Measurements from ENCODE around the gene RAD51AP1.

The RAD51AP1 gene

GRCh38 chr12:4589941-4590340 is 51.3 kb downstream of the RAD51AP1 start:
- no peak for DNase-seq (ENCODE audit: low read depth in 1 of 2, low spot score in 1 of 2)

- no peak for DNase-seq (ENCODE audit: low read depth in 1 of 2, low spot score in 1 of 2)
Observed at GRCh38 chr12:4591180-4591687, 52.5 kb downstream of the RAD51AP1 start.

GRCh38 chr12:4595881-4596280 is 57.2 kb downstream of the RAD51AP1 start:
- DNase-seq (ENCODE audit: low read depth in 1 of 2, low spot score in 1 of 2): no peak

DNA sequence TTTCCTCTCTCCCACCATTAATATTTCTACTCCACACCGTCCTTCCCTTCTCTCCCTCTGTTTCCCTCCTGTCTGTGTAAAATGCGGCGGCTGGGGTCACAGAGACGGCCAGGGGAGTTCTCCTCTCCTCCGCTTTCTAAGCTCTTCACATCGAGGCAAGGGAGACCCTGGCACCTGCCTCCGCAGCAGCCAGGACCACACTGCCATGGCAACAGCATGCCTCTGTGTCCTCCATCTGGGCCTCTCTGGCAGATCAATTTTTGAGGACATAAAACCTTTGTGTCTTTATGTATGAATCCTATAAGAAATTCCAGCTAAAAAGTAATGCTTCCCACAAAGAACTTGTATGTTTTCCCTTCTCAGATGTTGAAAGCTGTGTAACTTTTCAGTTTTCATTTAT is 64.7 kb downstream of the RAD51AP1 start:
- no peak for DNase-seq (ENCODE audit: low read depth in 1 of 2, low spot score in 1 of 2)

DNA sequence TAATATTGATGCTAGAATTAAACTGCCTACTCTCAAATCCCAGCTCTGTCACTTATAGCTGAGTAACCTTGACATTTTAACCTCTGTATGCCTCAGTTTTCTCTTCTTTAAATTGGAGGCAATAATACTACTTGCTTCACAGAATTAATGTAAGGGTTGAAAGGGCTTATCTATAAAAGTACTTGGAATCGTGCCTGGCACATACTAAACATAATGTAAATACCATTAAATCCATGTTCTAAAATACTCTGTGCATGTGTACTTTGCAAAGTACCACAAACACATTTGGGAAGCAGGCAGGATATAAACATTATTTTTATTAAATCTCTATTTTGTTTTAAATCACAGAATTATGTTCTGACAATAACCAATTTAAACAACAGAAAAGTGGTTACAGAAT is 65.3 kb downstream of the RAD51AP1 start:
- no peak for DNase-seq (ENCODE audit: low read depth in 1 of 2, low spot score in 1 of 2)

- peak; percentile 54 to 59 for DNase-seq (ENCODE audit: low read depth in 1 of 2, low spot score in 1 of 2)
Observed at GRCh38 chr12:4604684-4605193, 66.0 kb downstream of the RAD51AP1 start.

- no peak for DNase-seq (ENCODE audit: low read depth in 1 of 2, low spot score in 1 of 2)
Observed at GRCh38 chr12:4607056-4607455, 68.4 kb downstream of the RAD51AP1 start.

- DNase-seq (ENCODE audit: low read depth in 1 of 2, low spot score in 1 of 2): no peak
Observed at GRCh38 chr12:4609071-4609470, 70.4 kb downstream of the RAD51AP1 start.

Measured in stimulated activated CD4-positive, alpha-beta T cell treated with anti-CD3 and anti-CD28 coated beads, Interleukin-15, amount 100 ng/mL, for 1 hour (primary cell).